H9 (cell line): ENCODE measurements around the gene COL3A1. TPM values are rescaled to one million over a fixed set of nuclear protein-coding genes. Genes with fewer than 3 reads are reported as not detected.

ENCODE experiments used
- DNase-seq: peaks from one replicate; pipeline ENCODE4 v3.0.0-alpha.2; 2017
- H2AFZ ChIP-seq: one replicate; pipeline ENCODE4 v1.6.1; 2013; ENCODE audit warnings: mild to moderate bottlenecking, low read length, control low read depth, moderate library complexity
- H2AK5ac ChIP-seq: 2 replicates; pipeline ENCODE4 v1.6.1; 2013; ENCODE audit warnings: low read length, control low read depth, mixed read lengths; ENCODE audit not compliant: insufficient read length
- H2BK120ac ChIP-seq: one replicate; pipeline ENCODE4 v1.6.1; 2013; ENCODE audit warnings: low read depth, mild to moderate bottlenecking, low read length, control low read depth, inconsistent platforms; ENCODE audit not compliant: poor library complexity, severe bottlenecking
- H2BK12ac ChIP-seq: 2 replicates; pipeline ENCODE4 v1.6.1; 2013; ENCODE audit warnings: low read length, control low read depth, mixed read lengths, low read depth; ENCODE audit not compliant: insufficient read length
- H2BK15ac ChIP-seq: 2 replicates; pipeline ENCODE4 v1.6.1; 2013; ENCODE audit warnings: low read depth, low read length, control low read depth
- H2BK20ac ChIP-seq: one replicate; pipeline ENCODE4 v1.6.1; 2013; ENCODE audit warnings: low read depth, mild to moderate bottlenecking, low read length, control low read depth, inconsistent platforms; ENCODE audit not compliant: poor library complexity, severe bottlenecking
- H2BK5ac ChIP-seq: 2 replicates; pipeline ENCODE4 v1.6.1; 2013; ENCODE audit warnings: low read length, control low read depth, mixed read lengths; ENCODE audit not compliant: insufficient read length
- H3K14ac ChIP-seq: 2 replicates; pipeline ENCODE4 v1.6.1; 2013; ENCODE audit warnings: low read length, control low read depth; ENCODE audit not compliant: insufficient read depth
- H3K18ac ChIP-seq: 2 replicates; pipeline ENCODE4 v1.6.1; 2013; ENCODE audit warnings: low read depth, mild to moderate bottlenecking, mixed read lengths, low read length, control low read depth; ENCODE audit not compliant: insufficient read length
- H3K23ac ChIP-seq: 2 replicates; pipeline ENCODE4 v1.6.1; 2013; ENCODE audit warnings: low read length, control low read depth, mixed read lengths, low read depth; ENCODE audit not compliant: insufficient read length
- H3K23me2 ChIP-seq: 2 replicates; pipeline ENCODE4 v1.6.1; 2013; ENCODE audit warnings: low read depth, mild to moderate bottlenecking, mixed read lengths, low read length, control low read depth; ENCODE audit not compliant: insufficient read length, poor library complexity, severe bottlenecking
- H3K27ac ChIP-seq: 2 replicates; pipeline ENCODE4 v1.5.1; 2013; ENCODE audit warnings: low read length, control low read depth, mixed read lengths, low read depth; ENCODE audit not compliant: insufficient read length
- H3K27me3 ChIP-seq: 2 replicates; pipeline ENCODE4 v1.6.1; 2013; ENCODE audit warnings: low read length, control low read depth, inconsistent platforms; ENCODE audit not compliant: insufficient read depth
- H3K4ac ChIP-seq: 2 replicates; pipeline ENCODE4 v1.6.1; 2013; ENCODE audit warnings: low read depth, mild to moderate bottlenecking, control low read depth, inconsistent platforms, low read length, moderate library complexity
- H3K4me1 ChIP-seq: 2 replicates; pipeline ENCODE4 v1.6.1; 2013; ENCODE audit warnings: low read length, control low read depth, inconsistent platforms; ENCODE audit not compliant: insufficient read depth
- H3K4me2 ChIP-seq: 2 replicates; pipeline ENCODE4 v1.6.1; 2013; ENCODE audit warnings: low read length, control low read depth, mixed read lengths; ENCODE audit not compliant: insufficient read length, insufficient read depth
- H3K56ac ChIP-seq: 2 replicates; pipeline ENCODE4 v1.6.1; 2013; ENCODE audit warnings: low read depth, mild to moderate bottlenecking, mixed read lengths, low read length, control low read depth; ENCODE audit not compliant: insufficient read length
- H3K79me1 ChIP-seq: 2 replicates; pipeline ENCODE4 v1.6.1; 2013; ENCODE audit warnings: low read depth, mild to moderate bottlenecking, moderate library complexity, low read length, control low read depth, inconsistent platforms; ENCODE audit not compliant: insufficient read depth, poor library complexity, severe bottlenecking
- H3K79me2 ChIP-seq: 2 replicates; pipeline ENCODE4 v1.6.1; 2013; ENCODE audit warnings: low read length, control low read depth, inconsistent platforms; ENCODE audit not compliant: insufficient read depth
- H3K9ac ChIP-seq: 2 replicates; pipeline ENCODE4 v1.6.1; 2013; ENCODE audit warnings: low read length, control low read depth, mixed read lengths; ENCODE audit not compliant: insufficient read length; ENCODE audit errors: extremely low read depth
- H3K9me3 ChIP-seq: one replicate; pipeline ENCODE4 v1.6.1; 2013; ENCODE audit warnings: low read depth, low read length, inconsistent platforms; ENCODE audit not compliant: control insufficient read depth
- H3T11ph ChIP-seq: one replicate; pipeline ENCODE4 v1.6.1; 2013; ENCODE audit warnings: mild to moderate bottlenecking, low read length, control low read depth, inconsistent platforms
- H4K20me1 ChIP-seq: one replicate; pipeline ENCODE4 v1.6.1; 2013; ENCODE audit not compliant: control insufficient read depth, insufficient read length, insufficient read depth
- H4K5ac ChIP-seq: 2 replicates; pipeline ENCODE4 v1.6.1; 2013; ENCODE audit warnings: low read depth, mild to moderate bottlenecking, mixed read lengths, low read length, control low read depth; ENCODE audit not compliant: insufficient read length
- H4K8ac ChIP-seq: replicated peaks from 2 replicates; pipeline ENCODE4 v1.6.1; 2013; ENCODE audit warnings: low read length, control low read depth, mixed read lengths, low read depth; ENCODE audit not compliant: insufficient read length
- H4K91ac ChIP-seq: 2 replicates; pipeline ENCODE4 v1.6.1; 2013; ENCODE audit warnings: low read depth, mild to moderate bottlenecking, moderate library complexity, mixed read lengths, low read length, control low read depth; ENCODE audit not compliant: insufficient read length
- H3K27ac Mint-ChIP-seq, 3 experiments: 2 replicates in 2 of 3; 3 replicates in 1 of 3; pipeline ENCODE4 v1.8.0; 2020 to 2021; ENCODE audit warnings: mixed read lengths in 3 of 3, mild to moderate bottlenecking in 1 of 3, moderate library complexity in 1 of 3
- H3K27me3 Mint-ChIP-seq: 2 replicates; pipeline ENCODE4 v1.8.0; 2021; ENCODE audit warnings: low read depth, mild to moderate bottlenecking, moderate library complexity, mixed read lengths
- H3K36me3 Mint-ChIP-seq, 3 experiments: 2 replicates in 2 of 3; 3 replicates in 1 of 3; pipeline ENCODE4 v1.8.0; 2020 to 2021; ENCODE audit warnings: low read depth in 3 of 3, mixed read lengths in 3 of 3; ENCODE audit not compliant: insufficient read depth in 1 of 3
- H3K4me1 Mint-ChIP-seq, 2 experiments: 2 replicates each; pipeline ENCODE4 v1.8.0; 2020; ENCODE audit warnings: mixed read lengths in 2 of 2
- H3K4me3 Mint-ChIP-seq, 2 experiments: 2 replicates in 1 of 2; 3 replicates in 1 of 2; pipeline ENCODE4 v1.8.0; 2020 to 2021; ENCODE audit warnings: mild to moderate bottlenecking in 2 of 2, mixed read lengths in 2 of 2, moderate library complexity in 1 of 2
- H3K9me3 Mint-ChIP-seq, 2 experiments: 2 replicates in 1 of 2; 3 replicates in 1 of 2; pipeline ENCODE4 v1.8.0; 2020; ENCODE audit warnings: mild to moderate bottlenecking in 2 of 2, mixed read lengths in 2 of 2, moderate library complexity in 1 of 2
- CTCF ChIP-seq: fragments of 200-600 bp; sonication (generic); conservative IDR thresholded peaks from 3 replicates; pipeline ENCODE4 v1.8.0; 2021; ENCODE audit warnings: antibody characterized with exemption, mild to moderate bottlenecking
- total RNA-seq: library from RNA; stranded (reverse); gene quantifications from 2 replicates; pipeline ENCODE4 v1.2.1, GENCODE V29; 2021

COL3A1 gene
- total RNA-seq, 1 experiment from 2014 or later, result not detected

- H3K4me2 ChIP-seq, result no peak overlapping the region
- H4K20me1 ChIP-seq, result no peaks in the 10 kb centered on the region
- Mint-ChIP-seq H3K27me3 (no peaks in the 10 kb centered on the region), H3K36me3 (peaks cover 0 to 12% (median 0%) of the 10 kb centered on the region in 3 experiments; a peak in 3 of 7 replicates), H3K4me1 (no peaks in the 10 kb centered on the region; a peak in 1 of 4 replicates), H3K9me3 (peaks cover 13 to 16% of the 10 kb centered on the region in 2 experiments; a peak in 4 of 5 replicates), H3K27ac (no peak overlapping the region), H3K4me3 (no peak overlapping the region)
- no peaks in the 10 kb centered on the region for H3K27me3 ChIP-seq
- H3K23ac ChIP-seq, result no peak overlapping the region
- H3K23me2 ChIP-seq, result no peaks in the 10 kb centered on the region
- H3K4ac ChIP-seq, result no peak overlapping the region
- no peak overlapping the region for H2BK20ac ChIP-seq
- DNase-seq, result no peak
- no peak for TF ChIP-seq CTCF
- H3K9ac ChIP-seq, result no peak overlapping the region
- no peak overlapping the region for H3T11ph ChIP-seq
- H2BK12ac ChIP-seq, result no peak overlapping the region
- H4K5ac ChIP-seq, result no peak overlapping the region
- no peak overlapping the region for H3K18ac ChIP-seq
- H3K79me2 ChIP-seq, result no peaks in the 10 kb centered on the region
- H4K91ac ChIP-seq, result no peak overlapping the region
- H2BK15ac ChIP-seq, result no peak overlapping the region
- H2BK120ac ChIP-seq, result no peak overlapping the region
- H3K79me1 ChIP-seq, result no peaks in the 10 kb centered on the region
- H3K27ac ChIP-seq, result no peak overlapping the region
- H4K8ac ChIP-seq, result no peak overlapping the region
- no peak overlapping the region for H2BK5ac ChIP-seq
- no peaks in the 10 kb centered on the region for H3K4me1 ChIP-seq
- H3K9me3 ChIP-seq, result no peaks in the 10 kb centered on the region
- H2AK5ac ChIP-seq, result no peak overlapping the region
- no peak overlapping the region for H3K56ac ChIP-seq
- H2AFZ ChIP-seq, result no peak overlapping the region
- no peak overlapping the region for H3K14ac ChIP-seq
Observed at GRCh38 chr2:188931361-188931760, 42.8 kb upstream of the COL3A1 start.
